Stimulated activated naive CD8-positive, alpha-beta T cell treated with anti-CD3 and anti-CD28 coated beads, Interleukin-15, amount 100 ng/mL, for 72 hours (primary cell): Measurements from ENCODE around the gene LAMA1.

Experiments used
- ATAC-seq: fragments of 150-1000 bp; cut with Tn5 transposase; 2 replicates; pipeline ENCODE4 v1.10.0; 2021; ENCODE audit warnings: mild to moderate bottlenecking, moderate library complexity
- DNase-seq, 2 donors: peaks; one replicate each; pipeline ENCODE4 v3.0.0; 2021 to 2022
- H3K27ac Mint-ChIP-seq, 2 donors: one replicate each; pipeline ENCODE4 v1.8.0; 2022; ENCODE audit warnings: mild to moderate bottlenecking in 2 of 2, mixed read lengths in 2 of 2, moderate library complexity in 2 of 2
- H3K27me3 Mint-ChIP-seq: one replicate; pipeline ENCODE4 v1.8.0; 2022; ENCODE audit warnings: mixed read lengths
- H3K4me1 Mint-ChIP-seq: one replicate; pipeline ENCODE4 v1.8.0; 2022; ENCODE audit warnings: mild to moderate bottlenecking, mixed read lengths
- H3K4me3 Mint-ChIP-seq, 2 donors: one replicate each; pipeline ENCODE4 v1.8.0; 2022; ENCODE audit warnings: mild to moderate bottlenecking in 2 of 2, mixed read lengths in 2 of 2, moderate library complexity in 1 of 2
- H3K9me3 Mint-ChIP-seq, 2 donors: one replicate each; pipeline ENCODE4 v1.8.0; 2022; ENCODE audit warnings: mixed read lengths in 2 of 2

Gene LAMA1

DNA sequence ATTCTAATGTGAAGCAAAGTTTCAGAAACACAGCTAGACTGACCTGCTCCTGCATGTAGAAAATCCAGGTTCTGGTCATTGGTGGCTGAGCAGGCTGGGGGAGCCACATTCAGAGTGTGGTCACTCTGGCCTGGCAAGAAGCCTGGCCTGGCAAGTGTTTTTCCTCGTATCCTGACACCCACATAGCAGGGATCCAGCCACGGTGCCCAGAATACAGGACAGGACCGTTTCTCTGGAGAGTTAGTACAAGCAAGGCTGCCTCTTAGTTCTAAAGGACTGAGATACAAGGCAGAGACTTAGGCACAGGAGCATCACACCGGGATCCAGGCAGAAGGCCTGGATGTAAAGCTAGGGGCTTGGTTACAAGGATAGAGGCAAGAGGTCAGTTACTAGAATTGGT is 4.8 kb upstream of the LAMA1 start:
- peaks cover 7% of the 10 kb centered on the region for H3K27me3 Mint-ChIP-seq
- no peak overlapping the region for H3K4me3 Mint-ChIP-seq
- no peak for DNase-seq
- H3K27ac Mint-ChIP-seq, result no peak overlapping the region
- no peaks in the 10 kb centered on the region for H3K4me1 Mint-ChIP-seq
- ATAC-seq, result no peak
- H3K9me3 Mint-ChIP-seq, result peaks cover 0 to 13% of the 10 kb centered on the region in 2 donors

- Mint-ChIP-seq H3K4me1 (peaks cover 12% of the 10 kb centered on the region), H3K27me3 (peaks cover 34% of the 10 kb centered on the region), H3K4me3 (peak overlapping the region; percentile 54 to 68), H3K9me3 (peaks cover 8 to 15% of the 10 kb centered on the region in 2 donors), H3K27ac (no peak overlapping the region)
- DNase-seq (no peak), ATAC-seq (no peak)
These were observed 706 bp downstream of the LAMA1 start for GRCh38 chr18:7116792-7117389.

DNA sequence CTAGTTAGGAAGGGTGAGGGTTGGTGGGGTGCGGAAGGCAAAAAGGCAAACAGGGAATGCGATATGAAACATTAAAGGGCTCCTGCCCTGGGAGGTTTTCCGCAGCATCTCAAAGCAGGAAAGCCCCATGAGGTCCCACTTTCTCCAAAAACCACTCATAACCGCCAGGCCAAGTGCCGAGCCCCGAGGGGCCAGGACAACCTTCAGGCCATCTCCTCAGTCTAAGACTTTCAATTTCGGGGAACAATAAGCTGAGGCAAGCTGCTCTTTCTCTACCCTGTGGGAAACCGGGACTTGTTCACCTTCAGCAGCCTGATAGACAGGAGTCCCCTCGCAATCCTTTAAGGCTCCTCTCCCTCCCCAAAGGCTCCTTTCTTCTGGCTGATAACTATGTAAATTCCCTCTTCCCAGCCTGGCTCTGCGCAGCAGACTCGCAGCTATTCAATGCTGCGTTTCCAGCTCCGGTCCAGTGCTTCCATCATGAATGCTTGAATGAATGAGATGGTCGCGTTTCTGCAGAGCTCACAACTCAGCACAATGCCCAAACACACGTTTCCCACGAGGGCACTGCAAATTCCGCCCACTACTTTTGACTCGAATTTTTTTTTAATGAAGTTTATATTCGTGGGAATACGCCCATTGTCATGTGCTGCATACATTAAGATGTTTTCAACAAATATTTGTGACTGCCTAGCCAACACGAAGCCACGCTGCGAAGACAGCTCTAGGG is 1.4 kb downstream of the LAMA1 start:
- Mint-ChIP-seq H3K4me1 (peaks cover 12% of the 10 kb centered on the region), H3K27ac (no peak overlapping the region), H3K9me3 (peaks cover 8 to 15% of the 10 kb centered on the region in 2 donors), H3K27me3 (peaks cover 34% of the 10 kb centered on the region), H3K4me3 (peak overlapping the region; percentile 54 to 68)
- no peak for ATAC-seq
- DNase-seq, result no peak

DNA sequence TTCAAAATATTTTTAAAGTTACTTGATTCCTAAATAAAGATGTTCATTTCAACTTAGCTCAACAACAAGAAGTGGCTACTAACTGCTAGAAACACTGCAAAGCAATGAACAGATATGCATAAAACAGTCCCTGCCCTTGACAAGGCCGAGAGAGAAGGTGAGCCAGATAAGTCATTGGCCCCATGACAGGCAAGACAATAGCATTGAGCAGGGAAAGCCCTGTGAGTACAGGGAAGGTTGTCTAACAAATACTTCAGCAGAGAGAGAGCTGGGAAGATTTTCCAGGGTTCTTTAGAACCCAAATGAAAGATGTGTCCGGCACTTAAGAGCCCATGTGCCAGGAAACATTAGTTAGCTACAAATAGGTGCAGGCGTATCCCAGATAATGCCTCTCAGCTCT is 4.7 kb downstream of the LAMA1 start:
- Mint-ChIP-seq H3K9me3 (peaks cover 8 to 21% of the 10 kb centered on the region in 2 donors), H3K27ac (no peak overlapping the region), H3K27me3 (peaks cover 35% of the 10 kb centered on the region), H3K4me3 (no peak overlapping the region), H3K4me1 (peaks cover 12% of the 10 kb centered on the region)
- DNase-seq (no peak), ATAC-seq (no peak)

DNA sequence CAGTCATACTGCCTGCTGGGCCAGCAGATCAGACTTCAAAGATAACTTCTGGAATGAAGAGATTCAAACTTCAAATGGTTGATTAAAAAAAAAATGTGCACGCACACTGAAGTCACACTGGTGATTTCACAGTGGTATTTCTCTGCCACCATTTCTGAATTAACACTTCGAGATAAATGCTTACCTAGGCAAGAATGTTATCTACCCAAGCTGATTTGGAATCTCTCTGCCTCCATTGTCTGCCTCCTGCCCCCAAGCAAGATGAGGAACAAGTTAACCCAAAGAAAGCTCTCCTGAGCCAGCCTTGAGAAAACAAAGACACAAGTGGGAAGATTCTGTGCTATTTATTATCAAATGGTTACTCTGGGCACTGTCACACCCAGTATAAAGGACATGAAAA is 6.5 kb downstream of the LAMA1 start:
- DNase-seq (no peak), ATAC-seq (no peak)
- Mint-ChIP-seq H3K4me3 (no peak overlapping the region), H3K9me3 (peaks cover 8 to 14% of the 10 kb centered on the region in 2 donors), H3K27me3 (peaks cover 25% of the 10 kb centered on the region), H3K4me1 (peaks cover 4% of the 10 kb centered on the region), H3K27ac (no peak overlapping the region)

- DNase-seq (no peak), ATAC-seq (no peak)
- H3K4me1 Mint-ChIP-seq, result no peaks in the 10 kb centered on the region
These were observed 11.7 kb downstream of the LAMA1 start for GRCh38 chr18:7105943-7106342.

GRCh38 chr18:7105268-7105667 is 12.3 kb downstream of the LAMA1 start:
- Mint-ChIP-seq H3K4me3 (no peak overlapping the region), H3K4me1 (no peaks in the 10 kb centered on the region), H3K9me3 (peaks cover 0 to 13% of the 10 kb centered on the region in 2 donors), H3K27me3 (peaks cover 8% of the 10 kb centered on the region), H3K27ac (no peak overlapping the region)
- no peak for DNase-seq
- no peak for ATAC-seq

More at GRCh38 chr18:7105943-7106342, 11.7 kb downstream of the LAMA1 start:
- H3K9me3 Mint-ChIP-seq, result peaks cover 0 to 13% of the 10 kb centered on the region in 2 donors
- no peak overlapping the region for H3K27ac Mint-ChIP-seq
- H3K4me3 Mint-ChIP-seq, result no peak overlapping the region
- H3K27me3 Mint-ChIP-seq, result peaks cover 8% of the 10 kb centered on the region

DNA sequence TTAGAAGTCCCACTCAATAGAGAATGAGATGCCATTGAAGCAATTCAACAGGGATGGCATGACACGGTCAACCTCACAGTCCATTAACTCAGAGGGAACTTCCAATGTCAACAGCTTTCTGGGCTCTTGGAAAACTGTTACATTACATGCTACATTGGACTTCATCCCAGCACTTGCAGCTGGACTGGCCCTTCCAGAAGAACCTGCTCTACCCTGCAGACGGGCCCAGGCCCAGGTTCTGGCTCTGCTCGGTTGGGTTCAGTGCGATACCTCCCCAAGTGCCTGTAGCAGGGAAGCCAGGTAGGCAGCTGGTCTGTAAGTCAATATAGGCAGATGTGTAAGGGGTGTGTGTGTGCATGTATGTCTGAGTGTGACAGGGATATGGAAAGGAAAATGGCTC is 12.9 kb downstream of the LAMA1 start:
- DNase-seq (no peak), ATAC-seq (no peak)
- Mint-ChIP-seq H3K27me3 (peaks cover 7% of the 10 kb centered on the region), H3K9me3 (peaks cover 0 to 12% of the 10 kb centered on the region in 2 donors), H3K27ac (no peak overlapping the region), H3K4me3 (no peak overlapping the region), H3K4me1 (no peaks in the 10 kb centered on the region)

GRCh38 chr18:7102131-7102530 is 15.5 kb downstream of the LAMA1 start:
- no peak for ATAC-seq
- H3K9me3 Mint-ChIP-seq, result peaks cover 0 to 7% of the 10 kb centered on the region in 2 donors
- no peaks in the 10 kb centered on the region for H3K4me1 Mint-ChIP-seq
- no peak overlapping the region for H3K4me3 Mint-ChIP-seq
- DNase-seq, result no peak
- no peaks in the 10 kb centered on the region for H3K27me3 Mint-ChIP-seq
- H3K27ac Mint-ChIP-seq, result no peak overlapping the region

DNA sequence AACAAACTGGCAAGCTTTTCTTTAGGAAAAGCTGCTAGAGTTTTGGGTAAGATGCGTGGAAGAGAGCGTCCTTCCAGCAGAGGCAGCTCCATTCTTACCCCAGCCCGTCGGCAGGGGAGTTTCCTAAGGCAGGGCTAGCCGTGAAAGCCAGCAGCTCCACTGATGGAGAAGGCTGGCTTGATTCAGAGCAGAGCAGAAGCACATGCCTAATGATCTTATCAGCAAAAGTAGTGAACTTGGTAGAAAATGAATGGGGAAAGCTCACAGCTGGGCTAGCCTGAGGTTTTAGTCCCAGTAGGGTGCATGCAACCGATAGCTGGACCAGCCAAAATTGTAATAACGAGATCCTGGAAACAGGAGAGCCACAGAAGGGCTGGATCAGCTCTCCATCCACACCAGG is 20.8 kb downstream of the LAMA1 start:
- Mint-ChIP-seq H3K4me1 (no peaks in the 10 kb centered on the region), H3K4me3 (no peak overlapping the region), H3K27ac (no peak overlapping the region), H3K9me3 (no peaks in the 10 kb centered on the region), H3K27me3 (no peaks in the 10 kb centered on the region)
- DNase-seq (no peak), ATAC-seq (no peak)

GRCh38 chr18:7094427-7094826 is 23.2 kb downstream of the LAMA1 start:
- no peak overlapping the region for H3K27ac Mint-ChIP-seq
- no peaks in the 10 kb centered on the region for H3K27me3 Mint-ChIP-seq
- H3K4me3 Mint-ChIP-seq, result no peak overlapping the region
- no peaks in the 10 kb centered on the region for H3K9me3 Mint-ChIP-seq
- no peaks in the 10 kb centered on the region for H3K4me1 Mint-ChIP-seq
- DNase-seq (no peak), ATAC-seq (no peak)

- no peaks in the 10 kb centered on the region for H3K9me3 Mint-ChIP-seq
- no peak overlapping the region for H3K27ac Mint-ChIP-seq
- no peaks in the 10 kb centered on the region for H3K4me1 Mint-ChIP-seq
- DNase-seq, result no peak
- no peaks in the 10 kb centered on the region for H3K27me3 Mint-ChIP-seq
- no peak for ATAC-seq
- H3K4me3 Mint-ChIP-seq, result no peak overlapping the region
These were observed 26.8 kb downstream of the LAMA1 start for GRCh38 chr18:7090771-7091170.

- no peak for ATAC-seq
- Mint-ChIP-seq H3K27me3 (no peaks in the 10 kb centered on the region), H3K27ac (no peak overlapping the region), H3K9me3 (no peaks in the 10 kb centered on the region), H3K4me3 (no peak overlapping the region), H3K4me1 (no peaks in the 10 kb centered on the region)
- no peak for DNase-seq
These were observed 28.2 kb downstream of the LAMA1 start for GRCh38 chr18:7089369-7089768.

- Mint-ChIP-seq H3K4me3 (no peak overlapping the region), H3K27ac (no peak overlapping the region)
- no peak for ATAC-seq
These were observed 33.2 kb downstream of the LAMA1 start for GRCh38 chr18:7084080-7085065.

GRCh38 chr18:7082671-7083070 is 34.9 kb downstream of the LAMA1 start:
- no peak for ATAC-seq
- H3K27ac Mint-ChIP-seq, result no peak overlapping the region
- H3K4me1 Mint-ChIP-seq, result no peaks in the 10 kb centered on the region
- H3K9me3 Mint-ChIP-seq, result peaks cover 0 to 7% of the 10 kb centered on the region in 2 donors
- H3K27me3 Mint-ChIP-seq, result no peaks in the 10 kb centered on the region
- DNase-seq, result no peak
- no peak overlapping the region for H3K4me3 Mint-ChIP-seq

More at GRCh38 chr18:7084080-7085065, 33.2 kb downstream of the LAMA1 start:
- no peaks in the 10 kb centered on the region for H3K27me3 Mint-ChIP-seq
- peaks cover 0 to 2% of the 10 kb centered on the region in 2 donors for H3K9me3 Mint-ChIP-seq
- DNase-seq, result no peak
- no peaks in the 10 kb centered on the region for H3K4me1 Mint-ChIP-seq

DNA sequence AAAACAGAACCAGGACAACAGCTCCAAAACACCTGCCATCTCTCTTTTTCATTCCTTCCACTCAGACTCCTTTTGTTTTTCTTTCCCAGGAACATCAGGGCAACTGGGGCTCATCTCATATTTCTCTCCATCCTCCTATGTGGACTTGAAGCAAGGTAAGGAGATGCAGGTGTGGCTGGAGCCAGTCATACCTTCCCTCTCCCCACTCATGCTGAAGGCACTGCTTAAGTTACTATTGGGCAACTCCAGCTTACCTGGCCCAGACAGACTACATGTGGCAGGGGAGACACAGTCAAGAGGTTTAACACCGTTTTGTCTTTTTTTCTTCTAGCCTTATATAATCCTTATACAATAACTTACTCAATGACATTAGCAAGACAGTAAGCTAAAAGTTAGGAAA is 38.4 kb downstream of the LAMA1 start:
- Mint-ChIP-seq H3K27ac (no peak overlapping the region), H3K4me3 (no peak overlapping the region), H3K9me3 (peaks cover 0 to 7% of the 10 kb centered on the region in 2 donors), H3K27me3 (no peaks in the 10 kb centered on the region), H3K4me1 (no peaks in the 10 kb centered on the region)
- DNase-seq (no peak), ATAC-seq (no peak)
